GM18909 (cell line): ENCODE data around the gene CCDC12.

Experiments used
- ATAC-seq: cut with Tn5 transposase; IDR thresholded peaks from one replicate; pipeline ENCODE4 v1.9.1; 2021; ENCODE audit warnings: mild to moderate bottlenecking; ENCODE audit not compliant: unreplicated experiment, poor library complexity

Gene CCDC12

GRCh38 chr3:46883054-46883829 is 93.3 kb downstream of the CCDC12 start:
- no peak for ATAC-seq

GRCh38 chr3:46882377-46883053 is 94.0 kb downstream of the CCDC12 start:
- ATAC-seq = no peak

- no peak for ATAC-seq
Observed at GRCh38 chr3:46881596-46882376, 94.8 kb downstream of the CCDC12 start.

- no peak for ATAC-seq
Observed at GRCh38 chr3:46880884-46881595, 95.5 kb downstream of the CCDC12 start.

GRCh38 chr3:46878781-46879436 is 97.6 kb downstream of the CCDC12 start:
- ATAC-seq = peak; percentile 58

- ATAC-seq = no peak
Observed at GRCh38 chr3:46877406-46878125, 99.0 kb downstream of the CCDC12 start, which contains the start of gene PTH1R. PTH1R (plus strand) TSS chr3:46877721; CDS start chr3:46883560, 5,839 bp downstream.

GRCh38 chr3:46876313-46877300 is 99.9 kb downstream of the CCDC12 start:
- no peak for ATAC-seq

- no peak for ATAC-seq
Observed at GRCh38 chr3:46875560-46875959, 101.0 kb downstream of the CCDC12 start.

GRCh38 chr3:46874430-46874829 is 102.1 kb downstream of the CCDC12 start:
- ATAC-seq = no peak

GRCh38 chr3:46873521-46873920 is 103.0 kb downstream of the CCDC12 start:
- ATAC-seq = no peak
